ENCODE measurements around the gene CWC27.

CWC27 gene

DNA sequence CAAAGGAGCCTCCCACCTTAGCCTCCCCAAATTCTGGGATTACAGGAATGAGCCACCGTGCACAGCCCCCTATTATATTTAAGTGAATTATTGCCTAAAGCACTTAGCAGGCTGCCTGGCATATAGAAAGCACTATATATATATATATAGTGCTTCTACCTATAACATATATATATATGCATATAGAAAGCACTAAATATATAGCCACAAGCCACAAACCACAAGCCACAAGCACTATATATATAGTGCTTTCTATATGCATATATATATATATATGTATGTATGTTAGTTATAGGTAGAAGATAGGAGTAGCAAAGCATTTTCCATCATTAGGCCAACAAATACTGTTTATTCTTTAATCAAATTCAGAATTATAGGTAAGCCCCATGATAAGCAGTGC, 185.8 kb downstream of the CWC27 start:
- H3K36me3 ChIP-seq (ENCODE audit: control insufficient read depth, low read depth, low read length), result no peaks in the 10 kb centered on the region

DNA sequence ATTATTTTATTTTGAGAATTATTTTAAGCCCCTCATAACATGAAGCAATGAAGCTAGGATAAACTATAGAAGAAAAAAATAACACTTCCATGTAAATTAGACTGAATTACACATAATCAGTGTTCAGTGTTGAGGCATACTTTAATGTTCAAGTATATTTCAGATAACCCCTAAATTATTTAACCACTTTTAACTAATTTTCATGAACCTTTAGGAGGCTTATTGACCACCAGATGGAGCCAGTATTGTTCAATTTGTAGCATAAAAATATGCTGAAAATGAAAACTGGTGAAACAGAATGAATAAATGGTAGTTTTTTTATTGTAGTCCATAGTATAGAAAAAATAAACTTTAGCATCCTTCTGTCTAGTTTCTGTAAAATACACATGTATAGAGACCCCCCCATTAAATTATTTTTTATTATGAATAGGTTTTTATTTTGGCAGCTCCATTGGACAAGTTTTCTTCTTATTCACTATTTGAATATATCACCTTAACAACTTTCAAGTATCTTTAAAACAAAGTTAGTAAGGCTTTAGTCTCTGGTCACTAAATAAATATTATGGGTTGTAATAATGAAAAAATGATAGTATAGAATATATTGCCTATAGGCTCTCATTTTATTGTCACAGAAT, 190.1 kb downstream of the CWC27 start:
- Histone ChIP-seq H3K36me3 (ENCODE audit: control insufficient read depth, low read depth, low read length) (no peaks in the 10 kb centered on the region), H3K9ac (ENCODE audit: low read length) (no peak overlapping the region), H3K4me3 (ENCODE audit: low read length) (no peak overlapping the region), H3K4me1 (ENCODE audit: control insufficient read depth, low read depth, low read length) (no peaks in the 10 kb centered on the region), H3K27ac (ENCODE audit: low read length) (no peak overlapping the region), H3K9me3 (ENCODE audit: control insufficient read depth, low read depth, low read length) (peaks cover 6% of the 10 kb centered on the region), H3K27me3 (ENCODE audit: control insufficient read depth, insufficient read depth, low read length) (no peaks in the 10 kb centered on the region)

More for the DNA sequence above, 185.8 kb downstream of the CWC27 start:
- Histone ChIP-seq H3K4me1 (ENCODE audit: control insufficient read depth, low read depth, low read length) (no peaks in the 10 kb centered on the region), H3K27ac (ENCODE audit: low read length) (no peak overlapping the region), H3K4me3 (ENCODE audit: low read length) (no peak overlapping the region), H3K9me3 (ENCODE audit: control insufficient read depth, low read depth, low read length) (no peaks in the 10 kb centered on the region), H3K27me3 (ENCODE audit: control insufficient read depth, insufficient read depth, low read length) (no peaks in the 10 kb centered on the region), H3K9ac (ENCODE audit: low read length) (no peak overlapping the region)

DNA sequence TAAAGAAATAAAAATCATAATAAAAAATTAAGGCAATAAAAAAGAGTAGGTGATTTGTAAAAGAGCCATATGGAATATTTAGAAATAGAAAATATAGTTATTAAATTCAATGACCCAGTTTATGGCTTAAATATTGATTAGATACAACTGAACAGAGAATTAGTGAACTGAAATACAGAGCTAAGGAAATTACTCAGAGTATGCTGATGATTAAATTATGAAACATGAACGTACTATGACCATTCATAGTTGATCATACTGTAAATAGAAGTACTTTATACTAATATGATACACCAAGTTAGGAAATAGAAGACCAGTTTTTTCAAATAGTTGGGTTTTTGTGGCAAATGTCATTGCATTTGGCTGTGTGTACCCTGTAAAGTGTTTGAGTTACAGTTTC, 194.5 kb downstream of the CWC27 start:
- no peaks in the 10 kb centered on the region for H3K27me3 ChIP-seq (ENCODE audit: control insufficient read depth, insufficient read depth, low read length)
- H3K4me1 ChIP-seq (ENCODE audit: control insufficient read depth, low read depth, low read length), result no peaks in the 10 kb centered on the region
- peaks cover 6% of the 10 kb centered on the region for H3K9me3 ChIP-seq (ENCODE audit: control insufficient read depth, low read depth, low read length)
- no peaks in the 10 kb centered on the region for H3K36me3 ChIP-seq (ENCODE audit: control insufficient read depth, low read depth, low read length)
- H3K9ac ChIP-seq (ENCODE audit: low read length), result no peak overlapping the region
- H3K27ac ChIP-seq (ENCODE audit: low read length), result no peak overlapping the region
- no peak overlapping the region for H3K4me3 ChIP-seq (ENCODE audit: low read length)

- Histone ChIP-seq H3K9ac (ENCODE audit: low read length) (no peak overlapping the region), H3K4me1 (ENCODE audit: control insufficient read depth, low read depth, low read length) (no peaks in the 10 kb centered on the region), H3K9me3 (ENCODE audit: control insufficient read depth, low read depth, low read length) (peaks cover 2% of the 10 kb centered on the region), H3K27ac (ENCODE audit: low read length) (no peak overlapping the region), H3K27me3 (ENCODE audit: control insufficient read depth, insufficient read depth, low read length) (no peaks in the 10 kb centered on the region), H3K36me3 (ENCODE audit: control insufficient read depth, low read depth, low read length) (no peaks in the 10 kb centered on the region), H3K4me3 (ENCODE audit: low read length) (no peak overlapping the region)
These were observed 199.9 kb downstream of the CWC27 start for GRCh38 chr5:64968591-64969110.

DNA sequence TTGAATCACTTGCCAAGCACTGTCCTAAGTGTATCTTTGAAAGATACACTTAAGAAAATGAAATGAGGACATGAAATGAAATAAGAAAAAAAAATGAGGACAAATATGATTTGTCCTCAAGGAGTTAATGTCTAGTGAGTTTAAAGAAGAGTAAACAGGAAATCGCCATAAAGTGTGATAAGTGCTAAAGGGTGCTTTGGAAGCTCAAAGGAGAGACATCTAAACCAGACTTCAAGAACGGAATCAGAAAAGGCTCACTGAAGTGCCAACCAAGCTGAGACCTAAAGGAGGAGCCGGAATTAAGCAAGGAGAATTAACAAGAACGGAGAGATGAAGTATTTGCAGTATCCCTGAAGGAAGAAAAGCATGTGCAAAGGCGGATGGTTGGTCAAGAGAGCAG, 200.8 kb downstream of the CWC27 start:
- no peak overlapping the region for H3K9ac ChIP-seq (ENCODE audit: low read length)
- H3K4me3 ChIP-seq (ENCODE audit: low read length), result no peak overlapping the region
- no peaks in the 10 kb centered on the region for H3K4me1 ChIP-seq (ENCODE audit: control insufficient read depth, low read depth, low read length)
- no peaks in the 10 kb centered on the region for H3K9me3 ChIP-seq (ENCODE audit: control insufficient read depth, low read depth, low read length)
- H3K27me3 ChIP-seq (ENCODE audit: control insufficient read depth, insufficient read depth, low read length), result no peaks in the 10 kb centered on the region
- no peaks in the 10 kb centered on the region for H3K36me3 ChIP-seq (ENCODE audit: control insufficient read depth, low read depth, low read length)
- no peak overlapping the region for H3K27ac ChIP-seq (ENCODE audit: low read length)

GRCh38 chr5:64971513-64971912, 202.8 kb downstream of the CWC27 start:
- H3K27ac ChIP-seq (ENCODE audit: low read length), result no peak overlapping the region
- H3K4me1 ChIP-seq (ENCODE audit: control insufficient read depth, low read depth, low read length), result no peaks in the 10 kb centered on the region
- H3K36me3 ChIP-seq (ENCODE audit: control insufficient read depth, low read depth, low read length), result no peaks in the 10 kb centered on the region
- H3K4me3 ChIP-seq (ENCODE audit: low read length), result no peak overlapping the region
- no peaks in the 10 kb centered on the region for H3K27me3 ChIP-seq (ENCODE audit: control insufficient read depth, insufficient read depth, low read length)
- no peaks in the 10 kb centered on the region for H3K9me3 ChIP-seq (ENCODE audit: control insufficient read depth, low read depth, low read length)
- no peak overlapping the region for H3K9ac ChIP-seq (ENCODE audit: low read length)

GRCh38 chr5:64971990-64972389, 203.3 kb downstream of the CWC27 start:
- no peak overlapping the region for H3K9ac ChIP-seq (ENCODE audit: low read length)

GRCh38 chr5:64972591-64972990, 203.9 kb downstream of the CWC27 start:
- Histone ChIP-seq H3K36me3 (ENCODE audit: control insufficient read depth, low read depth, low read length) (no peaks in the 10 kb centered on the region), H3K27ac (ENCODE audit: low read length) (no peak overlapping the region), H3K4me1 (ENCODE audit: control insufficient read depth, low read depth, low read length) (no peaks in the 10 kb centered on the region)

More at GRCh38 chr5:64971990-64972389, 203.3 kb downstream of the CWC27 start:
- no peaks in the 10 kb centered on the region for H3K4me1 ChIP-seq (ENCODE audit: control insufficient read depth, low read depth, low read length)
- no peaks in the 10 kb centered on the region for H3K9me3 ChIP-seq (ENCODE audit: control insufficient read depth, low read depth, low read length)
- H3K27me3 ChIP-seq (ENCODE audit: control insufficient read depth, insufficient read depth, low read length), result no peaks in the 10 kb centered on the region
- H3K4me3 ChIP-seq (ENCODE audit: low read length), result no peak overlapping the region
- H3K27ac ChIP-seq (ENCODE audit: low read length), result no peak overlapping the region
- no peaks in the 10 kb centered on the region for H3K36me3 ChIP-seq (ENCODE audit: control insufficient read depth, low read depth, low read length)

DNA sequence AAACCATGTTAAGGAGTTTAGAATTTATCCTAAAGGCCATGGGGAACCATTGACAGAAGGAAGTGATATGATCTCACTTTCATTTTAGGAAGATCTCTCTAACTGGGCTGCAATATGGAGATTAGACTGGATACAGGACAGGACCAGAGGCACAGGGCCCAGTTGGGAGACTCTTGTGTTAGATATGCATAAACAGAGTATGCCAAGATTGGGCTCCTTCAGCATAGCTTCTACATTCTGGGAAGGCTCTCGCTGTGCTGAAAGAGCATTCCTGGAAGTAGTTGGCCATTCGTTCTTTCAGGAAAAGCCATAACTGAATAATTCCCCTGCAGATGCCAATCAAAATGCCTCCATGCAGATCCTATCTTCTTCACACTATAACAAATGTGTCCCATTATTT, 204.5 kb downstream of the CWC27 start:
- no peak overlapping the region for H3K9ac ChIP-seq (ENCODE audit: low read length)
- no peaks in the 10 kb centered on the region for H3K4me1 ChIP-seq (ENCODE audit: control insufficient read depth, low read depth, low read length)
- no peaks in the 10 kb centered on the region for H3K27me3 ChIP-seq (ENCODE audit: control insufficient read depth, insufficient read depth, low read length)
- no peaks in the 10 kb centered on the region for H3K9me3 ChIP-seq (ENCODE audit: control insufficient read depth, low read depth, low read length)
- no peaks in the 10 kb centered on the region for H3K36me3 ChIP-seq (ENCODE audit: control insufficient read depth, low read depth, low read length)
- H3K27ac ChIP-seq (ENCODE audit: low read length), result no peak overlapping the region
- H3K4me3 ChIP-seq (ENCODE audit: low read length), result no peak overlapping the region

More at GRCh38 chr5:64972591-64972990, 203.9 kb downstream of the CWC27 start:
- Histone ChIP-seq H3K9ac (ENCODE audit: low read length) (no peak overlapping the region), H3K4me3 (ENCODE audit: low read length) (no peak overlapping the region), H3K9me3 (ENCODE audit: control insufficient read depth, low read depth, low read length) (no peaks in the 10 kb centered on the region), H3K27me3 (ENCODE audit: control insufficient read depth, insufficient read depth, low read length) (no peaks in the 10 kb centered on the region)

DNA sequence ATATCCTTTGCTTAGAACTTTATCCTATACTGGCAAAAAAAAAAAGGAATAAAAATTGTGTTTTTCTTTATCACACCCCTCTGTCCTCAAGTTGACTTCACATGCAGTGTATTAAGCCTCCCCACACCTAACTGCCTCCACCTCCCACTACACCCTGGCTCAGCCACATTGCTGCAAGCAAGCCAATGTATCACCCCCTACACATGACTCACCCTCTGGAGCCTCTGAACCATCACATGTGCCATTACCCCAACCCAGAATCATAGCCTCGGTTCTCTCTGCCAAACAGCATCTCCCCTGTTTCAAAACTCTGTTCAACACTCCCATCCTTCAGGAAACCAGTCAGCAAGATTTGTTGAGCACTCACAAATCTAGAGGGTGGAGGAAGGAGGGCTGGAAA, 209.0 kb downstream of the CWC27 start:
- Histone ChIP-seq H3K36me3 (ENCODE audit: control insufficient read depth, low read depth, low read length) (no peaks in the 10 kb centered on the region), H3K4me3 (ENCODE audit: low read length) (no peak overlapping the region), H3K9me3 (ENCODE audit: control insufficient read depth, low read depth, low read length) (no peaks in the 10 kb centered on the region), H3K27ac (ENCODE audit: low read length) (no peak overlapping the region), H3K9ac (ENCODE audit: low read length) (no peak overlapping the region), H3K4me1 (ENCODE audit: control insufficient read depth, low read depth, low read length) (no peaks in the 10 kb centered on the region), H3K27me3 (ENCODE audit: control insufficient read depth, insufficient read depth, low read length) (no peaks in the 10 kb centered on the region)

DNA sequence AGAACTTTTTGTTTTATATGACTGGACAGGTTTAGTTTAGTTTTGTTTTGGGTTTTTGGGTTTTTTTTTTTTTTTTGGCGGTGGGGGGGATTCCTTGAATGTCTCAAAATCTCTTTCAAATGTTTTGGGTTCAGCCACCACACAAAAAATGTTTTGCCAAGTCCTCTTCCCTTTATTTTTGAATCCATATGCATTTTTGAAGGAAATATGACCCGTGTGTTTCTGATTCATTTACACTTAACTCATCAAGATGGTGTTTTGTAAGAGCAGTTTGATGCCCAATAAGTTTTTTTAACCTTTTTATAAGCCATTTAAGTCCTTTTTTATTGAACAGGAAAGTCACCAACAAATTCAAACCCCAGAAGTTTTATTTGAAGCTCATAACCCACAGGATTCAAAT, 209.8 kb downstream of the CWC27 start:
- Histone ChIP-seq H3K27ac (ENCODE audit: low read length) (no peak overlapping the region), H3K27me3 (ENCODE audit: control insufficient read depth, insufficient read depth, low read length) (no peaks in the 10 kb centered on the region), H3K4me3 (ENCODE audit: low read length) (no peak overlapping the region), H3K4me1 (ENCODE audit: control insufficient read depth, low read depth, low read length) (no peaks in the 10 kb centered on the region), H3K9ac (ENCODE audit: low read length) (no peak overlapping the region), H3K9me3 (ENCODE audit: control insufficient read depth, low read depth, low read length) (no peaks in the 10 kb centered on the region), H3K36me3 (ENCODE audit: control insufficient read depth, low read depth, low read length) (no peaks in the 10 kb centered on the region)

- Histone ChIP-seq H3K4me1 (ENCODE audit: control insufficient read depth, low read depth, low read length) (no peaks in the 10 kb centered on the region), H3K27me3 (ENCODE audit: control insufficient read depth, insufficient read depth, low read length) (no peaks in the 10 kb centered on the region), H3K36me3 (ENCODE audit: control insufficient read depth, low read depth, low read length) (no peaks in the 10 kb centered on the region), H3K9ac (ENCODE audit: low read length) (no peak overlapping the region), H3K9me3 (ENCODE audit: control insufficient read depth, low read depth, low read length) (no peaks in the 10 kb centered on the region), H3K27ac (ENCODE audit: low read length) (no peak overlapping the region), H3K4me3 (ENCODE audit: low read length) (no peak overlapping the region)
These were observed 210.8 kb downstream of the CWC27 start for GRCh38 chr5:64979531-64979930.
